CMK (cell line): ENCODE results near the gene CFAP20.
"Not testable (repeated sequence)": the region's sequence is repeated elsewhere in the genome, so short reads cannot be mapped to it uniquely, and the experiment has no call there.

Experiments
- DNase-seq: peaks from one replicate; pipeline ENCODE4 v3.0.0-alpha.2; 2010; ENCODE audit warnings: low read depth

CFAP20 gene

DNA sequence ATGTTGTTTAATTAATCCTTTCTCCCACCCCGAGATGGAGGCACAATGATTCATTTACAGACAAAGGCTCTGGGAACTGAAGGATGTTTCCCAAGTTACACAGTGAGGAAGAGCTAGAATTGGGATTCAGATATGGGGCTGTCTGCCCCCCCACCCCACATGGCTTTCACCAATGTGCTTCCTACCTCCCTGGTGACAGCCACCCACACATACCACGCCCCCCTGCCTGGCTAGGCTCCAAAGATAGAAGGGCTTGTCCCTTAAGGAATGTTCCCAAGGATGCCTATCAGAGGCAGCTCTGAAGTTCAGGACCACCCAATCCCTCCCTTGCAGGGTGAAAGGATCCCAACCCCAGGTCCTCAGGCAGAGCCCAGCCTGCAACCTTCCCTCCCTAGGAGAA is 32.9 kb downstream of the CFAP20 start:
- DNase-seq: no peak

- DNase-seq: not testable (repeated sequence)
Observed at GRCh38 chr16:58095575-58095960, 33.6 kb downstream of the CFAP20 start.

GRCh38 chr16:58094791-58095574 is 34.2 kb downstream of the CFAP20 start:
- peak; percentile 35 for DNase-seq

DNA sequence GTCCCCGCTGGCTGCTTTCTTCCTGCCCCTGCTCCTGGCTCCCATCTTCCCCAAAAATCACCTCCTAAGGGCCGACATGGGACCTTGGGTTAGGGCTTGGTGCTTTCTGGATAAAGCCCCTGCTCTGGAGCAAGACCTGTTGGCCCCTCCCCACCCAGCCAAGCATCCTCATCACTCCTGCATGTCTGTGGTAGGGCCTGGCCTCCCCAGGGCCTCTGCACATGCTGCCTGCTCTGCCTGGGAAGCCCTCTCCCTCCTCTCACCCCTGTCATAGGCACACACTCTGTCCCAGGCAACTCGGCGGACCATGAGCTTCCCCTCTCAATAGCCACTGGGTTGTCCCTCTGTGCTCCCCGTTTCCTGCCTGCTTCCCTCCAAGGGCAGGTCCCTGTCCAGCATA is 35.2 kb downstream of the CFAP20 start:
- DNase-seq: no peak

- DNase-seq: not testable (repeated sequence)
Observed at GRCh38 chr16:58090396-58090795, 38.8 kb downstream of the CFAP20 start.

- DNase-seq: no peak
Observed at GRCh38 chr16:58088091-58088490, 41.1 kb downstream of the CFAP20 start.

DNA sequence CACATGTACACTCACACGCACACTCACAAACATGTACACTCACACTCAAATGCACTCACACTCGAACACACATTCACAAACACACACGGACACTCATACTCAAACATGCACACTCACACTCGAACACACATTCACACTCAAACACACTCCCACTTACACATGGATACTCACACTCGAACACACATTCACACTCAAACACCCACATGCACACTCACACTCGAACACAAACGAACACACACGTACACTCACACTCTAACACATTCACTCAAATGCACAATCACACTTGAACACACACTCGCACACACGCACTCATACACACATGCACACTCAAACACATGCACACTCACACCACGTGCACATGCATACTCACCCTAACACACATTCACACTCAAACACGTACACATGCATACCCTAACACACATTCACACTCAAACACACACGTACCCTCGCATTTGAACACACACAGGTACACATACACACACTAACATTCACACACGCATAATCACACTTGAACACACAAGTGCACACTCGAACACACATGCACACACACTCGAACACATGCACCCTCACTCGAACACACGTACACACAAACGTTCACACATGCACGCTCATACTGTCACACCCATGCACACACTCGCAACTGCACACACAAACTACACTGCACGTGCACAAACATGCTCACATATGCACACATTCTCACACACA is 41.8 kb downstream of the CFAP20 start:
- no peak for DNase-seq

- DNase-seq: no peak
Observed at GRCh38 chr16:58086381-58087208, 42.6 kb downstream of the CFAP20 start.

GRCh38 chr16:58085584-58086251 is 43.5 kb downstream of the CFAP20 start:
- no peak for DNase-seq

GRCh38 chr16:58085171-58085570 is 44.0 kb downstream of the CFAP20 start:
- no peak for DNase-seq

GRCh38 chr16:58084635-58085034 is 44.5 kb downstream of the CFAP20 start:
- no peak for DNase-seq

DNA sequence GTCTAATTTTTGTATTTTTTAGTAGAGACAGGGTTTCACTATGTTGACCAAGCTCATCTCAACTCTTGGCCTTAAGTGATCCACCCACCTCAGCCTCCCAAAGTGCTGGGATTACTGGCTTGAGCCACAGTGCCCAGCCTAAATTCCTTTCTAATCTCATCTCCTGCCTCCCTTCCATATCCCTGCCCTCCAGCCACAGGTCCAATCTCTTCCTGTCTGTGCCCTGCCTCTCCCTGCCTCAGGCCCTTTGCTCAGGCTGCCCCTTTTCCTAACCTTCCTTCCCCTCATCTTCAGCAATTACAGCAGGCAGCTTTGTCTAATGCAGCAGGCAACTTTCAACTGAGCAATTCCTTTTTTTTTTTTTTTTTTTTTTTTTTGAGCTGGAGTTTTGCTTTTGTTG is 46.8 kb downstream of the CFAP20 start:
- DNase-seq: no peak

GRCh38 chr16:58080657-58081056 is 48.5 kb downstream of the CFAP20 start:
- DNase-seq: not testable (repeated sequence)

- DNase-seq: no peak
Observed at GRCh38 chr16:58077796-58078195, 51.4 kb downstream of the CFAP20 start.

GRCh38 chr16:58076514-58076913 is 52.7 kb downstream of the CFAP20 start:
- no peak for DNase-seq

DNA sequence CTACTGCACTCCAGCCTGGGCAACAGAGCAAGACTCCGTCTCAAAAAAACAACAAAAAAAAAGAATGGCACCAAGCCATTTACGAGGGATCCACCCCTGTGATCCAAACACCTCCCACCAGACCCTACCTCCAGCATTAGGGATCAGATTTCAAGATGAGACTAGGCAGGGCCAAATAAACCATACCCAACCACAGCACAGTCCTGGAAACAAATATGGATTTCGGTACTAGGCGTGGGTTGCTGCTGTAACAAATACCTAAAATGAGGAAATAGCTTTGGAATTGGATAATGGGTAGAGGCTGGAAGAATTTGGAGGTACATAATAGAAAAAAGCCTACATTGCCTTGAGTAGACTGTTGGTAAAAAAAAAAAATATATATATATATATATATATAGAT is 54.5 kb downstream of the CFAP20 start:
- DNase-seq: no peak

DNA sequence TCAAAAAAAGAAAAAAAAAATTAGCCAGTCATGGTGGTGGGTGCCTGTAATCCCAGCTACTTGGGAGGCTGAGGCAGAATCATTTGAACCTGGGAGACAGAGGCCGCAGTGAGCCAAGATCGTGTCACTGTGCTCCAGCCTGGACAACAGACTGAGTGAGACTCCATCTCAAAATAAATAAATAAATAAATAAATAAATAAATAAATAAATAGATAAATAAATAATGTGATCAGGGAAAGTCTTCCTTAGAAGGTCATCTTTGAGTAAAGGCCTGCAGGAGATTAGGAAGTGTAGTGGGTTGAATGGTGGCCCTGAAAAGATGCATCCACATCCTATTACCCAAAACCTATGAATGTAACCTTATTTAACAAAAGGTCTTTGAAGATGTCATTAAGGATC is 56.1 kb downstream of the CFAP20 start:
- not testable (repeated sequence) for DNase-seq

DNA sequence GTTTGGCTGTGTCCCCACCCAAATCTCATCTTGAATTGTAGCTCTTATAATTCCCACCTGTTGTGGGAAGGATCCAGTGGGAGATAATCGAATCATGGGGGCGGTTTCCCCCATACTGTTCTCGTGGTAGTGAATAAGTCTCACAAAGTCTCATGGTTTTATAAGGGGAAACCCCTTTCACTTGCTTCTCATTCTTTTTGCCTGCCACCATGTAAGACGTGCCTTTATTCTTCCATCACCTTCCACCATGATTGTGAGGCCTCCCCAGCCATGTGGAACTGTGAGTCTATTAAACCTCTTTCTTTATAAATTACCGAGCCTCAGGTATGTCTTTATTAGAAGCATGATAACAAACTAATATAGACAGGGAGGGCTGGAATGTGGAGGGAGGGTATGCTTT is 57.0 kb downstream of the CFAP20 start:
- not testable (repeated sequence) for DNase-seq

- no peak for DNase-seq
Observed at GRCh38 chr16:58070585-58070984, 58.6 kb downstream of the CFAP20 start.
